ENCODE data around the gene TEX26. TPM values are rescaled to one million over a fixed set of nuclear protein-coding genes. Genes with fewer than 3 reads are reported as not detected.

Gene TEX26
- total and polyA plus RNA-seq, 7 donors, result not detected

GRCh38 chr13:30957258-30957943 lies 24.9 kb downstream of the TEX26 start:
- intact Hi-C loops (cut with DNase I), result no loop called here
- no peak for DNase-seq
- Histone ChIP-seq H3K9me3 (peaks cover 0 to 7% (median 2%) of the 10 kb centered on the region in 4 donors), H3K4me1 (no peaks in the 10 kb centered on the region), H3K36me3 (no peaks in the 10 kb centered on the region), H3K27ac (no peak overlapping the region), H3K4me3 (no peak overlapping the region), H3K27me3 (no peaks in the 10 kb centered on the region)
- 37 to 70% methylated on average over 5 of the region's 5 CpGs for WGBS, 2 donors
- no peak for TF ChIP-seq POLR2AphosphoS5 (IDR thresholded peaks at IDR 0.05)
- TF ChIP-seq POLR2A (IDR thresholded peaks at IDR 0.05), result no peak
- TF ChIP-seq CTCF (IDR thresholded peaks at IDR 0.05), result no peak
- no peak for TF ChIP-seq EP300 (IDR thresholded peaks at IDR 0.05)

GRCh38 chr13:30959678-30960077 lies 27.2 kb downstream of the TEX26 start:
- Histone ChIP-seq H3K36me3 (no peaks in the 10 kb centered on the region), H3K4me1 (no peaks in the 10 kb centered on the region), H3K9me3 (peaks cover 0 to 7% (median 2%) of the 10 kb centered on the region in 4 donors), H3K4me3 (no peak overlapping the region), H3K27me3 (no peaks in the 10 kb centered on the region), H3K27ac (no peak overlapping the region)
- DNase-seq, result no peak
- TF ChIP-seq CTCF (IDR thresholded peaks at IDR 0.05) (no peak), POLR2AphosphoS5 (IDR thresholded peaks at IDR 0.05) (no peak), EP300 (IDR thresholded peaks at IDR 0.05) (no peak), POLR2A (IDR thresholded peaks at IDR 0.05) (no peak)
- WGBS, 2 donors, result 83 to 84% methylated on average over 1 of the region's 1 CpG
- intact Hi-C loops (cut with DNase I), result no loop called here

GRCh38 chr13:30963791-30964190 lies 31.3 kb downstream of the TEX26 start:
- no peaks in the 10 kb centered on the region for H3K36me3 ChIP-seq
- no peaks in the 10 kb centered on the region for H3K4me1 ChIP-seq
- 8 to 52% methylated on average over 5 of the region's 5 CpGs for WGBS, 2 donors
- H3K27me3 ChIP-seq, result no peaks in the 10 kb centered on the region
- intact Hi-C loops (cut with DNase I), result no loop called here
- DNase-seq, result no peak
- H3K4me3 ChIP-seq, result no peak overlapping the region
- H3K9me3 ChIP-seq, result peaks cover 0 to 7% (median 0%) of the 10 kb centered on the region in 4 donors
- no peak overlapping the region for H3K27ac ChIP-seq
- TF ChIP-seq POLR2AphosphoS5 (IDR thresholded peaks at IDR 0.05), result no peak
- TF ChIP-seq EP300 (IDR thresholded peaks at IDR 0.05), result no peak

GRCh38 chr13:30965380-30965779 lies 32.9 kb downstream of the TEX26 start:
- Histone ChIP-seq H3K4me3 (no peak overlapping the region), H3K4me1 (no peaks in the 10 kb centered on the region), H3K36me3 (no peaks in the 10 kb centered on the region), H3K27ac (no peak overlapping the region), H3K9me3 (peaks cover 0 to under 1% (median 0%) of the 10 kb centered on the region in 4 donors), H3K27me3 (no peaks in the 10 kb centered on the region)
- intact Hi-C loops (cut with DNase I), result no loop called here
- WGBS, 2 donors, result 86 to 96% methylated on average over 1 of the region's 1 CpG
- DNase-seq, result no peak
- TF ChIP-seq POLR2AphosphoS5 (IDR thresholded peaks at IDR 0.05) (no peak), CTCF (IDR thresholded peaks at IDR 0.05) (no peak), EP300 (IDR thresholded peaks at IDR 0.05) (no peak), POLR2A (IDR thresholded peaks at IDR 0.05) (no peak)

GRCh38 chr13:30966101-30966500 lies 33.6 kb downstream of the TEX26 start:
- no peaks in the 10 kb centered on the region for H3K9me3 ChIP-seq

GRCh38 chr13:30968846-30969245 lies 36.4 kb downstream of the TEX26 start:
- DNase-seq, result no peak
- peaks cover 0 to 18% (median 8%) of the 10 kb centered on the region in 4 donors for H3K4me1 ChIP-seq
- no peak overlapping the region for H3K4me3 ChIP-seq
- intact Hi-C loops (cut with DNase I), result no loop called here
- TF ChIP-seq CTCF (IDR thresholded peaks at IDR 0.05) (no peak), EP300 (IDR thresholded peaks at IDR 0.05) (no peak), POLR2AphosphoS5 (IDR thresholded peaks at IDR 0.05) (no peak), POLR2A (IDR thresholded peaks at IDR 0.05) (no peak)
- no peaks in the 10 kb centered on the region for H3K9me3 ChIP-seq
- no peaks in the 10 kb centered on the region for H3K36me3 ChIP-seq
- no peak overlapping the region for H3K27ac ChIP-seq
- no peaks in the 10 kb centered on the region for H3K27me3 ChIP-seq
- 66 to 89% methylated on average over 2 of the region's 2 CpGs for WGBS, 2 donors

More at GRCh38 chr13:30966101-30966500, 33.6 kb downstream of the TEX26 start:
- Histone ChIP-seq H3K27me3 (no peaks in the 10 kb centered on the region), H3K27ac (no peak overlapping the region), H3K4me1 (peaks cover 0 to 6% (median 0%) of the 10 kb centered on the region in 4 donors), H3K4me3 (no peak overlapping the region), H3K36me3 (no peaks in the 10 kb centered on the region)
- no peak for DNase-seq
- no peak for TF ChIP-seq POLR2AphosphoS5 (IDR thresholded peaks at IDR 0.05)
- 76 to 95% methylated on average over 3 of the region's 3 CpGs for WGBS, 2 donors
- intact Hi-C loops (cut with DNase I), result no loop called here

Measured in sigmoid colon (tissue), 7 donors.